HG02798 (cell line): ENCODE results near the gene HIP1.
"Not testable (repeated sequence)": the region's sequence is repeated elsewhere in the genome, so short reads cannot be mapped to it uniquely, and the experiment has no call there.

Source experiments
- ATAC-seq: cut with Tn5 transposase; IDR thresholded peaks from one replicate; pipeline ENCODE4 v1.9.1; 2021; ENCODE audit warnings: mild to moderate bottlenecking; ENCODE audit not compliant: unreplicated experiment, poor library complexity

The HIP1 gene

DNA sequence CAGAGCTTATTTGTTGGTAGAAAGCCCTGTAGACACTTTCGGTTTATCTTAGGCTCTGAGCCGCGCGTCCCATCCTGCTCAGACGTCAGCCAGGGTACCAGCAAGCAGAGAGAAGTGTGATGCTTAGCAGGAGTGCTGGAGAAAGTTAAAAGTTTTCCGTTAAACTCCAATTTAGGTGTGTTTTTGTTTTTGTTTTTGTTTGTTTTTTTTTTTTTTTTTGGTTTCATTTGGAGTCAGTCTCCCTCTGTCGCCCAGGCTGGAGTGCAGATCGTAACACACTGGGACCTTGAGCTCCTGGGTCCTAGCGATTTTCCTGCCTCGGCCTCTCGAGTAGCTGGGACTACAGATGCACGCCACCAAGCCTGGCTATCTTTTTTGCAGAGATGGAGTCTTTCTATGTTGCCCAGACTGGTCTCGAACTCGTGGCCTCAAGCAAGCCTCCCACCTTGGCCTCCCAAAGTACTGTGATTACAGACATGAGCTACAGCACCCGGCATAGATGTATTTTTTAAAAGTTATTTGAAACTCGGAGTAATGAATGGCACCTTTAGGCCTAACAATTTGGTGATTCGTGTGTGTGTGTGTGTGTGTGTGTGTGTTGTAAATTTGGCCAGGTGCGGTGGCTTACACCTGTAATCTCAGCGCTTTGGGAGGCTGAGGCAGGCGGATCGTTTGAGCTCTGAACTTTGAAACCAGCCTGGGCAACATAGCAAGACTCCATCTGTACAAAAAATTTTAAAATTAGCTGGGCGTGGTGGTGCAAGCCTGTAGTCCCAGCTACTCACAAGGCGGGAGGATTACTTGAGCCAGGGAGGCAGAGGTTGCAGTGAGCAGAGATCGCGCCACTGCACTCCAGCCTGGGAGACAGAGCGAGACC is 1.3 kb upstream of the HIP1 start:
- no peak for ATAC-seq

- ATAC-seq: peak; percentile 95
Measured at GRCh38 chr7:75738975-75739795, 444 bp upstream of the HIP1 start.

- ATAC-seq: no peak
Measured at GRCh38 chr7:75737856-75738603, 711 bp downstream of the HIP1 start.

DNA sequence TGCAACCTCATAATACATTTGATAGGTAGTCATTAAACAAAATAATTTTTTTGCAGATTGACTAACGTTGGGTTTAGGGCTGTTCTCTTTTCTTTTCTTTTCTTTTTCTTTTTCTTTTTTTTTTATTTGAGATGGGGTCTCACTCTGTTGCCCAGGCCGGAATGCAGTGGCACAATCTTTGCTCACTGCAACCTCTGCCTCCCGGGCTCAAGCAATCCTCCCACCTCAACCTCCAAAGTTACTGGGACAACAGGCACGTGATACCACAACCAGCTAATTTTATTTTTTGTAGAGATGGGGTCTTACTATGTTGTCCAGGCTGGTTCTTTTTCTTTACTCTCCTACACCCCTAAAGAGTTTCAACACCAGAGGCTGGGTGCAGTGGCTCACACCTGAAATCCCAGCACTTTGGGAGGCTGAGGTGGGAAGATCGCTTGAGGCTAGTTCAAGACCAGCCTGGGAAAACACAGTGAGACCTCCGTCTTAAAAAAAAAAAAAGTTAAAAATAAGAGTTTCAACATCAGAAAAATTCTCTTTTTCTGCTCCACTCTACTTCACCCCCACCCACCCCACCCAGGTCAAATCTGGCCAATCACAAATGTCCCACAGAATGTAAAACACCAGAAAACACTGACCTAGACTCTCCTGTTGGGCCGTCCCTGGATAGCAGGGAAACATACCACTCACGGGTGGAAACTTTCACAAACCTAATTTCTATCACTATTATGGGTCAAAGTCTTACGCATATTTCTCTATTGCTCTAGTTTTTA is 3.0 kb downstream of the HIP1 start:
- ATAC-seq: no peak

DNA sequence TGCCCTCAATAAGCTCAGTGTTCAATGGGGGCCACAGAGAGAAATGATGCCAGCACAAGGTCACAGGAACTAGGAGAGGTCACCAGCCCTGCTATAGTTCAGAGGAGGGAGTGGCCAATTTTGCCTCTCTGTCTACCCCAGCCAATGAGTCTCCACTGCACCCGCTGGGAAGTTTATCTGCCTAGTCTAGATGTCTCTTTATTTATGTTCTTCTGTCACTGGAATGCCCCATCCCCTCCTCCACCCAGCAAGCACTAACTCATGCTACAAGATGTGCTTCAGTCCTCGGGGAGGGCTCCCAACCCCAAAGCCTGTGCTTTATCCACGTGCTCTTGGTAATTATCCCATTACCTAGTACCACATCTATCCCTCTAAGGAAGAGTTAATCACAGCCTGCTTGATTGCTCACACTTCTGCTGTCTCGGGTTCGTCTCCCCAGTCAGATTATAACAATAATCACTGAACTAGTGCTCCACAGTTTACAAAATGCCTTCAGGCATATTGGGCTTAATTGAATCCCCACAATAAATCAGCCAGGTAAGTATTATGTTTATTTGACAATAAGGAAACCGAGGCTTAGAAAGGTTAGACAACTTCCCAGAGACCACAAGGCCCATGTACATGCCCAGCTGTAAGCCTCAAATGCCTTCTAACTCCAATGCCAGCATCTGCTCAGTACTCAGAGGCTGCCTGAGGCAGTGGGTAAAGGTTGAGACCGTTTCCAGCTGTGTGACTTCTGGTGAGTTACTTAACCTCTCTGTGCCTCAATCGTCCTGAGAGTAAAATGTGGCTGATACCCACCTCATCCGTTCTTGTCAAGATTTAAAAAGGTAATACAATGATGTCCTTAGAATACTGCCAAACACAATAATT is 3.9 kb downstream of the HIP1 start:
- ATAC-seq: no peak

- no peak for ATAC-seq
Measured at GRCh38 chr7:75732764-75733630, 5.7 kb downstream of the HIP1 start.

- no peak for ATAC-seq
Measured at GRCh38 chr7:75732016-75732521, 6.7 kb downstream of the HIP1 start.

- no peak for ATAC-seq
Measured at GRCh38 chr7:75729851-75730274, 8.9 kb downstream of the HIP1 start.

GRCh38 chr7:75727881-75728593 is 10.7 kb downstream of the HIP1 start:
- ATAC-seq: no peak

DNA sequence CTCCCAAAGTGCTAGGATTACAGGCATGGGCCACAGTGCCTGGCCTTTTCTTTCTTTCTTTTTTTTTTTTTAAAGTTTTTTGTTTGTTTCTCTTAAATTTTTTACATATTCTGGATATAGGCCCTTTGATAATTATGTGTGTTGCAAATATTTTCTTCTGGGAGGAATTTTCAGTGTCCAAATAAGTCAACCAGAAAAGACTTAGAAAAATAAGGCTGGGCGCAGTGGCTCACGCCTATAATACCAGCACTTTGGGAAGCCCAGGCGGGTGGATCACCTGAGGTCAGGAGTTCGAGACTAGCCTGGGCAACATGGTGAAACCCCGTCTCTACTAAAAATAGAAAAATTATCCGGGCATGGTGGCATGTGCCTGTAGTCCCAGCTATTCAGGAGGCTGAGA is 11.4 kb downstream of the HIP1 start:
- not testable (repeated sequence) for ATAC-seq

DNA sequence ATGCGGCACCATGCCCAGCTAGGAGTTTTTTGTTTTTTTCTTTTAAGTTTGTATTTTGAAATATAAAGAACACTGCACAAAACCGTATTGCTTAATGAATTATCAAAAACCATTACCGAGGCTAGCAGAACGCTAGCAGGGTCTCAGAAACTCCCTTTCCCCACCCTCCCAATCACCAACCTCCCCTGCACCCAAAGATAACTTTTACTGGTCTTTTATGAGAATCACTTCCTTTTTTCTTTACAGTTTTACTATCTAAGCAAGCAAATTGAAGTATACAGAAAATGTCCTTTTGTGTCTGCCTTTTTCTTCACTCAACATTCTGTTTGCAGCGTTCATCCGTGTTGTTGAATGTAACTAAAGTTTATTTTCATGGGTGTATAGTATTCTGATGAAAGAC is 13.4 kb downstream of the HIP1 start:
- no peak for ATAC-seq

DNA sequence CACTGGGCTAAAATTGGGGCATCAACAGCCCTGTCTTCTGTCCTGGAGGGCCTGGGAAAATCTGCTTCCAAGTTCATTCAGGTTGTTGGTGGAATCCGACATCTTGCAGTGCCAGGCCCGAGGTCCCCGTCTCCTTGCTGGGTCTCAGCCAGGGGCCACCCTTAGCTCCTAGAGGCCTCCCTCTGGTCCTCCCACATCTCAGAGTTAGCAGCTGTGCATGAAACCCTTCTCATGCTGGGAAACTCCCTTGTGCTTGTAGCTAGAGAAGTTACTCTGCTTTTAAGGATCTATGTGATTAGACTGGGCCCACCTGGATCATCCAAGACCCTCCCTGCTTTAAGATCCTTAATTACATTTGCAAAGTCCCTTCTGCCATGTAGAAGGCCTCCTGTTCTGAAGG is 15.3 kb downstream of the HIP1 start:
- no peak for ATAC-seq

GRCh38 chr7:75722373-75722772 is 16.4 kb downstream of the HIP1 start:
- no peak for ATAC-seq

DNA sequence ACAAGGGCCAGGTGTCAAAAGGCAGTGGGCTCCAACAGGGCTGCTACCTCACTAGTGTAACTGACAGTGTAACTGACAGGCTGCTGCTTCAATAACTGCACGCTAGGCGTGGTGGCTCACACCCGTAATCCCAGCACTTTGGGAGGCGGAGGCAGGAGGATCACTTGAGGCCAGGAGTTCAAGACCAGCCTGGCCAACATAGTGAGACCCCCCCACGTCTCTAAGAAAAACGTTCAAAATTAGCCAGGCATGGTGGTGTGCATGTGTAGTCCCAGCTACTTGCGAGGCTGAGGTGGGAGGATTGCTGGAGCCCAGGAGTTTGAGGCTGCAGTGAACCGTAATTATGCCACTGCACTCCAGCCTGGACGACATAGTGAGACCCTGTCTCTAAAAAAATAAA is 16.8 kb downstream of the HIP1 start:
- ATAC-seq: not testable (repeated sequence)

- ATAC-seq: no peak
Measured at GRCh38 chr7:75721426-75721825, 17.3 kb downstream of the HIP1 start.

DNA sequence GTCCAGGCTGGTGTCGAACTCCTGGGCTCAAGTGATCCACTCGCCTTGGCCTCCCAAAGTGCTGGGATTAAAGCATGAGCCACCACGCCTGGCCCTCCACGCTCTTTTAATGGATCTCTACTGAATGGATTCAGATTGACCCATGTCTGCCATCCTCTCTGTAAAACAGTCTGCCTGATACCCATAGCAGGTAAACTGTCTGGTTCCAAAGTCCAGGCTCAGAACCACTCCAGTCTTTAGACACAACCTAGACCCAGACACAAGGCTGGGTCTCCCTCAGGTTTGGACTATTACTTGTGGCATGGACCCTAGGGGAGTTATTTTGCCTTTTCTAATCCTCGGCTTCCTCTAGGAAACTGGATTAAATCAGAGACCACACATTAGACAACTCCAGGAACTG is 19.1 kb downstream of the HIP1 start:
- no peak for ATAC-seq

GRCh38 chr7:75718390-75719031 is 20.2 kb downstream of the HIP1 start:
- no peak for ATAC-seq
